Epithelial cell of proximal tubule (primary cell): ENCODE data around the gene ADCY5. TPM values are rescaled to one million over a fixed set of nuclear protein-coding genes. Genes with fewer than 3 reads are reported as not detected.

Source experiments
- DNase-seq: peaks from one replicate; pipeline ENCODE4 v3.0.0-alpha.2; 2011; ENCODE audit warnings: low read depth
- H3K4me3 ChIP-seq: 2 replicates; pipeline ENCODE4 v1.5.1; 2011; ENCODE audit warnings: low read depth, mild to moderate bottlenecking, low read length
- CTCF ChIP-seq: conservative IDR thresholded peaks from 2 replicates; pipeline ENCODE4 v1.5.1; 2012; ENCODE audit warnings: low read depth, mild to moderate bottlenecking, low read length
- total RNA-seq: library from RNA; depleted of rRNA; stranded (reverse); fragments of >200 nt; gene quantifications from 2 replicates; pipeline ENCODE4 v1.2.3, GENCODE V29; 2015

The ADCY5 gene
- total RNA-seq, 1 donor from 2014 or later = 2.7 TPM

- H3K4me3 ChIP-seq = no peak overlapping the region
- DNase-seq = no peak
- no peak for TF ChIP-seq CTCF
Measured at GRCh38 chr3:123338620-123339061, 110.2 kb downstream of the ADCY5 start.

GRCh38 chr3:123337948-123338619 is 110.8 kb downstream of the ADCY5 start:
- no peak overlapping the region for H3K4me3 ChIP-seq
- no peak for DNase-seq
- TF ChIP-seq CTCF = no peak

GRCh38 chr3:123337226-123337625 is 111.7 kb downstream of the ADCY5 start:
- no peak for DNase-seq
- TF ChIP-seq CTCF = no peak
- no peak overlapping the region for H3K4me3 ChIP-seq

GRCh38 chr3:123336441-123336851 is 112.4 kb downstream of the ADCY5 start:
- no peak for DNase-seq
- H3K4me3 ChIP-seq = no peak overlapping the region
- TF ChIP-seq CTCF = no peak

- H3K4me3 ChIP-seq = no peak overlapping the region
- TF ChIP-seq CTCF = no peak
- no peak for DNase-seq
Measured at GRCh38 chr3:123336001-123336400, 112.9 kb downstream of the ADCY5 start.

GRCh38 chr3:123335007-123335670 is 113.8 kb downstream of the ADCY5 start:
- TF ChIP-seq CTCF = no peak
- DNase-seq = no peak
- no peak overlapping the region for H3K4me3 ChIP-seq

GRCh38 chr3:123334056-123334455 is 114.8 kb downstream of the ADCY5 start:
- TF ChIP-seq CTCF = no peak
- no peak overlapping the region for H3K4me3 ChIP-seq
- no peak for DNase-seq
